Activated CD8-positive, alpha-beta memory T cell treated with anti-CD3 and anti-CD28 coated beads for 36 hours (primary cell): ENCODE measurements around the gene TICAM1. TPM values are rescaled to one million over a fixed set of nuclear protein-coding genes. Genes with fewer than 3 reads are reported as not detected.
"Not testable (repeated sequence)": the region's sequence is repeated elsewhere in the genome, so short reads cannot be mapped to it uniquely, and the experiment has no call there.

ENCODE experiments used
- CTCF ChIA-PET: fragments of 350-600 bp; sonication (Branson Sonifier 250); formaldehyde crosslinking; loops from one replicate; lab custom pipeline; 2021; ENCODE audit warnings: antibody characterized with exemption; lab: Charles Lee
- POLR2A ChIA-PET: fragments of 350-600 bp; sonication (Branson Sonifier 250); formaldehyde crosslinking; loops from one replicate; lab custom pipeline; 2021; ENCODE audit warnings: antibody characterized with exemption; lab: Charles Lee
- total RNA-seq, 2 experiments: library from RNA; stranded (reverse); gene quantifications; one replicate each; pipeline ENCODE4 v1.2.3, GENCODE V29; 2021

TICAM1 gene
- total RNA-seq, 2 experiments from 2014 or later, result 24.8 to 26.6 TPM

- ChIA-PET CTCF (interaction anchor here (1.4 to 1.6 kb wide), 2 partner anchors 30 to 214 kb away, joined by 3 to 4 read pairs; no protein-coding TSS in a partner anchor), POLR2A (no interaction called here)
Measured at GRCh38 chr19:4816950-4817278, 14.6 kb downstream of the TICAM1 start.

GRCh38 chr19:4816202-4816949 lies 15.1 kb downstream of the TICAM1 start:
- CTCF ChIA-PET, result interaction anchor here (1.4 kb wide), 1 partner anchor 215 kb away, joined by 4 read pairs; no protein-coding TSS in a partner anchor
- POLR2A ChIA-PET, result no interaction called here

- ChIA-PET POLR2A (no interaction called here), CTCF (interaction anchor here (2.1 to 3.9 kb wide), 2 partner anchors 37 to 216 kb away, joined by 5 to 20 read pairs; no protein-coding TSS in a partner anchor)
Measured at GRCh38 chr19:4815426-4816201, 15.9 kb downstream of the TICAM1 start.

- POLR2A ChIA-PET, result interaction anchor here (0.6 kb wide), 2 partner anchors 24 to 77 kb away, joined by 3 to 5 read pairs; no protein-coding TSS in a partner anchor
- CTCF ChIA-PET, result interaction anchor here (0.6 to 6.0 kb wide), 6 partner anchors 10 to 217 kb away, joined by 3 to 37 read pairs (median 6); partner anchors contain the start of genes FEM1A and TICAM1
Measured at GRCh38 chr19:4814625-4815425, 16.7 kb downstream of the TICAM1 start.

- ChIA-PET CTCF (interaction anchor here (0.6 to 7.7 kb wide), 15 partner anchors 11 to 622 kb away, joined by 3 to 157 read pairs (median 14); partner anchors contain the start of gene TICAM1), POLR2A (interaction anchor here (0.6 kb wide), 3 partner anchors 26 to 134 kb away, joined by 3 to 7 read pairs (median 7); no protein-coding TSS in a partner anchor)
Measured at GRCh38 chr19:4811328-4812131, 20.0 kb downstream of the TICAM1 start.

GRCh38 chr19:4807188-4807587 lies 24.3 kb downstream of the TICAM1 start:
- POLR2A ChIA-PET, result no interaction called here
- CTCF ChIA-PET, result interaction anchor here (0.9 to 7.7 kb wide), 2 partner anchors 47 to 75 kb away, joined by 3 to 157 read pairs; no protein-coding TSS in a partner anchor

GRCh38 chr19:4806384-4806783 lies 25.1 kb downstream of the TICAM1 start:
- POLR2A ChIA-PET, result no interaction called here
- CTCF ChIA-PET, result interaction anchor here (0.9 to 7.7 kb wide), 2 partner anchors 48 to 74 kb away, joined by 3 to 157 read pairs; no protein-coding TSS in a partner anchor

- CTCF ChIA-PET, result interaction anchor here (0.7 to 7.7 kb wide), 4 partner anchors 10 to 72 kb away, joined by 3 to 157 read pairs (median 4); no protein-coding TSS in a partner anchor
- POLR2A ChIA-PET, result not testable (repeated sequence)
Measured at GRCh38 chr19:4805140-4805539, 26.4 kb downstream of the TICAM1 start.

GRCh38 chr19:4803736-4804695 lies 27.5 kb downstream of the TICAM1 start:
- ChIA-PET CTCF (interaction anchor here (0.7 to 7.7 kb wide), 10 partner anchors 9 to 223 kb away, joined by 3 to 157 read pairs (median 4); no protein-coding TSS in a partner anchor), POLR2A (no interaction called here)

GRCh38 chr19:4802711-4803110 lies 28.8 kb downstream of the TICAM1 start:
- ChIA-PET CTCF (interaction anchor here (1.2 to 1.7 kb wide), 3 partner anchors 10 to 49 kb away, joined by 3 to 5 read pairs (median 4); partner anchors contain the start of gene FEM1A), POLR2A (no interaction called here)

- ChIA-PET POLR2A (no interaction called here), CTCF (interaction anchor here (1.7 to 3.0 kb wide), 3 partner anchors 9 to 51 kb away, joined by 4 to 14 read pairs (median 7); partner anchors contain the start of gene FEM1A)
Measured at GRCh38 chr19:4801085-4801619, 30.4 kb downstream of the TICAM1 start.

- ChIA-PET POLR2A (no interaction called here), CTCF (interaction anchor here (0.9 to 3.0 kb wide), 5 partner anchors 9 to 70 kb away, joined by 3 to 14 read pairs (median 7); partner anchors contain the start of gene FEM1A)
Measured at GRCh38 chr19:4800591-4801081, 30.9 kb downstream of the TICAM1 start.

- ChIA-PET CTCF (interaction anchor here (0.6 kb wide), 1 partner anchor 983 kb away, joined by 3 read pairs; no protein-coding TSS in a partner anchor), POLR2A (interaction anchor here (0.6 kb wide), 1 partner anchor 180 kb away, joined by 3 read pairs; no protein-coding TSS in a partner anchor)
Measured at GRCh38 chr19:4795400-4795799, 36.1 kb downstream of the TICAM1 start.

GRCh38 chr19:4794971-4795370 lies 36.5 kb downstream of the TICAM1 start:
- CTCF ChIA-PET, result no interaction called here
- POLR2A ChIA-PET, result no interaction called here

- CTCF ChIA-PET, result interaction anchor here (0.7 to 7.4 kb wide), 3 partner anchors 11 to 1569 kb away, joined by 3 to 72 read pairs (median 3); partner anchors contain the start of gene CELF5
Measured at GRCh38 chr19:4793278-4793677, 38.2 kb downstream of the TICAM1 start.

GRCh38 chr19:4792866-4793195 lies 38.7 kb downstream of the TICAM1 start:
- POLR2A ChIA-PET, result not testable (repeated sequence)
- CTCF ChIA-PET, result interaction anchor here (0.7 to 7.4 kb wide), 4 partner anchors 12 to 1569 kb away, joined by 3 to 72 read pairs (median 8); partner anchors contain the start of gene CELF5

More at GRCh38 chr19:4793278-4793677, 38.2 kb downstream of the TICAM1 start:
- POLR2A ChIA-PET, result not testable (repeated sequence)
